AG08395 (cell line): Measurements from ENCODE around the gene PDK2.

Experiments
- DNase-seq: peaks from one replicate; pipeline ENCODE4 v3.0.0; 2012; ENCODE audit warnings: mixed read lengths, low spot score

Gene PDK2

GRCh38 chr17:50135316-50136095 is 40.4 kb downstream of the PDK2 start:
- no peak for DNase-seq

GRCh38 chr17:50136096-50136687 is 41.0 kb downstream of the PDK2 start:
- no peak for DNase-seq

DNA sequence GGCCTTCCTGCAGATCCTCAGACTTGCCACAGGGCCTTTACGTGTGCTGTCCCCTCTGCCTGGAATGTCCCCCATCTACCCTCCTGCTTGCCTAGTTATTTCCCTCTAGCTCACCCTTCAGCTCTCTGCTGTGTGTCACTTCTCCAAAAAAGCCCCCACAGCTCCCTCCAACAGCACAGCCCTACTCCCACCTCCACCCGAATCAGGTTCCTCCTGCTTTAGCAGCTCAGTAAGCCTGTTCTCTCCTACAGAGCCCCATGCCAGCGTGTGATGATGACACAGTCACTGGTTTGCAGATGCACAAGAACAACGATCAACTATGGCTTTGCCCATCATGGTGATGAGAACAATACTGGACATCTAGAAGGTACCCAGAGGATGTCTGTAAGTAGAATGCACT is 41.9 kb downstream of the PDK2 start:
- no peak for DNase-seq

GRCh38 chr17:50139185-50139783 is 44.1 kb downstream of the PDK2 start:
- DNase-seq: no peak

DNA sequence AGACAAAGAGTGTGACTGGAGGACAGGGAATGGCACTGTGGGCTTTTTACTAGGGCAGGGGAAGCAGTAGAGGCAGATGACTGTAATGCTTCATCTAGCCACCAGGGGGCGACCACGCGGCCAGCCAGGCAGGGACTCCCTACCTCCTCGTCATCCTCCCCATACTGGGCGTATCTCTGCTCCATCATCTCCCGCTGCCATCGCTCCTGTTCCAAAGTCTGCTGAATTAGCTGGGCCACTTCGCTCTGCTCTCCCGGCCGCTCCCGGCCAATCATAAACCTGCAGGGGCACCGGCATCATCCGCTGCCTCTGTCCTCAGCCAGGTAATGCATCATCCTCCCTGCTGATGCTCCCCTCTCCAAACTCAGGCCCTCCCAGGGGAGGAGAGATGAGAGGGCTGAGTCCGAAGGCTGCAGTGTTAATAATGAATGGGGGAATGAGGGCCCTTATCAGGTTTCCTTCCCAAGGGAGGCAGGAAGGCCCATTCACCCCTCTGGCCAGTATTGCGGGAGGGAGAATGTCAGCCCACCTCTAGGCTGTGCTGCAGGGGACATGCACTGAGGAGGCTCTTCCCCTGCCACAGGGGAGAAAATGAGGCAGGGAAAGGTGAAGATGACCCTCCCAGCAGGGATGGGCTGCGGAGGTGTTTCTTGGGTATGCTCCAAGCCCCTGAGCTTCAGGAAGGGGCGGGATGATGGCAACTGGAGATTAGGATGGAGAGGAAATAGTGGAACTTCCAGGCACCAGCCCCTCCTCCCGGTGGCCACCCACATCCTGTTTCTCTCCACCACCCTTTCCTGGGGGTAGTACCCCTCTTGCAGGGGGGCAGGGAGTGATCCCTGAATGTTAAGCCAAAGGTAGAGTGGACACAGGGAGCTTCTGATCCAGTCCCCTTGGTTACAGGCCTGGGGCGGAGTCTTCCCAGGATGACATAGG is 45.1 kb downstream of the PDK2 start:
- DNase-seq: peak; percentile 92

DNA sequence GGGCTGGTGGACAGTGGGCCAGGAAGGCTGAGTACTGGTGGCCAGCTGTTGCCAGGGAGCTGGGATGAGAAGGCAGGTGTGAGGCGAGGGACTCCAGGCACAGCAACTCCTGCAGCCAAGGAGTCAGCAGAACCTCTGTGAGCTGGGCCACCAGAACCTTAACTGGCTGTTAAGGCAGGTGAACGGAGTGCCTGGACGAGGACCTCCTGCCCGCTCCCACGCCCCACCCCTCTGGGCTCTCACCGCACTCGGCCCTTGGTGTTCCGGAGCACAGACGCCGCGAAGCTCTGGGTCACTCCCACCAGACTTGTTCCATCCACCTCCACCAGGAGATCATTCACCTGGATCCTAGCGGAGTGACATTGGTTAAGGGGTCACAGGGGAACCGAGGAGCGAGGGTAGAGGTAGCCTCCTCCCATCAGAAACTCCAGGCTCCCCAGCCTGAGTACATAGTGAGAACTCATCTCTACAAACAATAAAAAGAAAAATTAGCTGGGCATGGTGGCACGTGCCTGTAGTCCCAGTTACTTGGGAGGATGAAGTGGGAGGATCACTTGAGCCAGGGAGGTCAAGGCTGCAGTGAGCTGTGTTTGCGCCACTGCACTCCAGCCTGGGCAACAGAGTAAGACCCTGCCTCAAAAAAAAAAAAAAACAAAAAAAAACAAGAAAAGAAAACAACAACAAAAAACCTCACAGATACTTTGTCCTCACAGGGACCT is 46.0 kb downstream of the PDK2 start:
- no peak for DNase-seq

GRCh38 chr17:50141745-50142110 is 46.6 kb downstream of the PDK2 start:
- DNase-seq: no peak

DNA sequence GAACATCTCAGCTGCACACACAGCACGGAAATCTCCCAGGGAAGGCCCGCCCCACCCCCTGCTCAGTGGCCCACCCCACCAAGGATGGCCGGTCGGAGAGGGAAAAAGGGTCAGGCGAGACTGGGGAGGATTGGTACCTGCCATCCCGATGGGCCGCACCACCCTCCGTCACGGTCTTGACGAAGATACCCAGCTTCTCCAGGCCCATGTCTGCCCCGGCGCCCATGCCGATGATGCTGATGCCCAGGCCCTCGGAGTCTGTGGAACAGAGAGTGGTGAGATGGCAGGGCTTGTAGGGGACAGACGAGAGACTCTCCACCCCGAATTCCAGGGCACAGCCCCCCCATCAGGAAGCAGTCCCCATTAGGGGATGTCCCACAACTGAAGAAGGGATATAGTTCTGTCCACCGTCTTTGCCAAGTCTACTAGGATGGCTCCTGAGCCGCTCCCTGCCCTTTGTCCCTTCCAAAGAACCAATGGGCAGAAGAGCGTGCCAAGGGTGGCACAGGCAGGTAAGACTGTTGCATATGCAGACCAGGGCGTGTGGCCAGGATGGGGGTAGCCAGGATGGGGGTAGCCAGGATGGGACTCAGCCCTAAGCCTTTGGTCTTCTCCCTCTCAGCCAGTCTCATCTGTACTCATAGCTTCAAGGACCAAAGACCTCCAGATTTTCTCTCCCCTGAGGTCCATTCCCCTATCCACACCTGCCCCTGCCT is 48.5 kb downstream of the PDK2 start:
- no peak for DNase-seq

DNA sequence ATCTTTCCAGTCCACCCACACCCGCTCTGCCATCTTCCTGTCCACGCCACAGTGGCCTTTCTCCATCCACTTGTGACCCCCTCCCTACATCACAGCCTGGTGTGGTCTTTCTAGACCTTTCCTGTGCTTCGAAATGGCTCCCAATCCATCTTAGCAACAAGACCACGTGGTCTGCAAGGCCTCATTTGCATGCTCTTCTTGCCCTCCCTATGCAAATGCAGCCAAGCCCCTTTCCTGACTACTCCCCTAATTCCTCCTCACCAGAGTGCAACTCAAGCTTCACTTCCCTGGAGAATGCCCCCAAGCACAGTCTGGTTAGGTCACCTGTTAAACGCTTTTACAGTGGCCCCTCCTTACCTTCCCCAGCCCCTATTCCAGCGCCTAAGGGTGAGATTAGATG is 49.2 kb downstream of the PDK2 start:
- DNase-seq: no peak

DNA sequence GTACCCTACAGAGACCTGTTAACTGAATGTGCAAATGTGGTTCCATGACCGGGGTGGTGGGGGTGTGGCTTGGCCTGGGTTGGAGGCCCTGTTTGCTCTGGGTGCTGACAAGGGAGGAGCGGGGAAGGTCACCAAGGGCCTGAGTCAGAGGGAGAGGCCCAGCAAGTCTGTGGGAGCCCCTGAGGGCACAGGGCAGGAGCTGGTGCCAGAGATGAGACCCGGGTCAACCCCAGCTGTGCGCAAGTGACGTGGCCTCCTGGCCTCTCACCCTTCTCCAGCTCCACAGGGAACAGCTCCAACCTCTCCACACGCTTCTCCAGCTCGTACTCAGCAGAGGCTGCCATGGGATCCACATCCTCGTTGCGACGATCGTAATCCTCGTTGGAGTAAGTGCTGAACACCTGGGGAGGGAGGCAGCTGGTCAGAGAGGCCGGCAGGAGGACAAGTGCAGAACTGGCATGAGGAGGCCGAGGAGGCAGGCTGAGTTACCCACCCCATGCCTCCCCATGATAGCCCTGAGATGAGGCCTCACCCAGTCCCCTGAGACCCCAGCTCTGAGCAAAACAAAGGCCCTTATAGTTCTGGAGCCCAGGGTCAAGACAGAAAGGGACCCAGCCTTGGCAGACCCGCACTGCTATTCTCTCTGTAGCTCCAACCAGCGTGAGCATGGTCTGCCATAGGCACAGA is 49.8 kb downstream of the PDK2 start:
- DNase-seq: no peak

DNA sequence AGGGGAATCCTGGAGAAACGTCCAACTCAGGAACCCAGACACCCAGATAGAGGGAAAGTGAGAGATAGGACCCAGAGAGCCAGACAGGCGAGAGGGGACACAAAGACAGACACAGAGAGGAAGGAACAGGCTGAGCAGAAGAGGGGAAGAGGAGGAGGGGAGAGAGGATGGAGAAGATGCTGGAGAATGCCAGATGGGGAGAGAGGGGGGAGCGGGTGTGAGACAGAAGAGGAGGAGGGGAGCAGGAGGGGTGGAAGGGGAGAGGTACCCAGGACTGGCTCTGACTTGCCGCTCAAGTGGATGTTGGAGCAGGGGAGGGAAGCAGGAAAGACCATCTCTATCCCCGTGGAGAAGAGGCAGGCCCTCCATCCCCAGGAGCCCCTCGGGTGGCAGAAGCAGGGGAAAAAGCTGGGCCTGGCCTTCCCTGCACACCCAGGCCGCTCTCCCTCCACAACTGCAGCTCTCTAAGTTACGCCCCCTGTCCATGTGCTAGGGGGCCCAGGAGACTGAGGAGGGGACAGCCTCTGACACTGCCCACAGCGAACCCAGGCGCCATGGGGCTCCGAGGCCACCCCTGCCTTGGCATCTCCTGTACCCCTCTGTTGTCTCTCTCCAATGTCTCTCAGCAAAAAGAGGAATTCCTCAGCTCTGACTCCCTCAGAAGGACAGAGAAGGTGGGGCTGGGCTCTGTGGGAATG is 50.5 kb downstream of the PDK2 start:
- DNase-seq: no peak

GRCh38 chr17:50146230-50146926 is 51.2 kb downstream of the PDK2 start:
- no peak for DNase-seq

DNA sequence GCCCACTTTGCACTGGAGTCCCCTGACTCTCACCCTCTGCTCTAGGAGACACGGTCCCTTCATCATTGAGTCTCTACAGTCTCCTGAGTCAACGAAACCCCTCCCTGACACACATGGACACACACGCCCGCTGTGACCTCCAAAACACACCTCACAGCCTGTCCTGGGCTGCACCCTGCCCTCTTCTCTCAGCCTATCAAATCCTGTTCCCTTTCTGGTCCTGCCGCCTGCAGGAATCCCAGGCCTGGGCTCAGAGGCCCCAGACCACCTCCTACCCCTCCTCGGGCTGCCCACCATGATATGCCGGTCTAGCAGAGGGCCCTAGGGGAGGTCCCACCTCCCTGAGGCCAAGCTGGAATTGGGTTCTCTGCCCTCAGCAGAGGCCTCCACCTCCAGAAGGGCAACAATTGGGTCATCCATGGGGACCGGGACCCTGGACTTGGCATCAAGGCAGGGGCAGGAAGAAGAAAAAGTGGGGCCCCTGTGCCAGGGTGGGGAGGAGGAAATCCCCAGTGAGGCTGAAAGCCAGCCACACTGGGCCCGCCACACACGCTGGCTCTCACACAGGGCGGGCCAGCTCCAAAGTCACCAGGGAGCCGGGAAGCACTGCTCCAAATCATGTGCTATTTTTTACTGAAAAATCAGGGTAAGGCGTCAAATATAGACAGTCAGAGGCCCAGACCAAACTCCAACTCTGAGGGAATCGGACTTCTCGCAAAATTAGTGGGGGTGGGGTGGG is 51.9 kb downstream of the PDK2 start:
- no peak for DNase-seq

DNA sequence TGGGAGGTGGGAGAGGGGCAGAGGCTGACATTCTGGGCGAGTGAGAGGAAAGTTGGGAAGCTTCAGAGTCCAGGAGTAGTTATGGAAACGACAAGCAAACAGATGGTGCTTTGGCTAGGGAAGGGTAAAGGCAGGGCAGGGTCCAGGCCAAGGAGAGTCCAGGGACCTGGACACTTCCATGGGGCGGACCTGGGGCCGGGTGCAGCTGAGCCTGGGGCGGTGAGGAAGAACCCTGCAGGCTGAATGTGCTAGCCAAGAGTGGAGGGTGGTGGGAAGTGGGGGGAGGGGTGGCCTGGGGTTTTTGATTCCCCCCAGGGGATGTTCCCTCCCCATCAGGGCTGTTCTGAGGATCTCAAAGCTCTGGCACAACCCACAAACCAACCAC is 52.7 kb downstream of the PDK2 start:
- peak; percentile 58 for DNase-seq

GRCh38 chr17:50148226-50149090 is 53.3 kb downstream of the PDK2 start:
- DNase-seq: peak; percentile 54

DNA sequence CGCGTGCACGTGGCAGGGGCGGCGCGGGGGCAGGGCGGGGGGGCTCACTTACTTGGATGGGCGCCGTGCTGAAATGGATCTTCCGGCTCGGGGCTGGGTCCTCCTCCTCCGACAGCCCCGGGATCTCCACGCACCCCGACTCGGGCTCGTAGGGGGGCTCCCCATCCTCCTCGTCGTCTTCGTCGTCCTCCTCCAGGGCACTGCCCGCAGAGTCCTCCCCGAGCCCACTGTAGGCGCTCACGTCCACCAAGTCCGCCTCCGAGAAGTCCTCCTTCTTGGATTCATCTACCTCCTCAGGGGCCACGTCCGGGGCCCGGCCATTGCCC is 53.9 kb downstream of the PDK2 start:
- no peak for DNase-seq

- DNase-seq: no peak
Measured at GRCh38 chr17:50149417-50150353, 54.5 kb downstream of the PDK2 start.
